Peyer's patch (tissue), 4 donors: ENCODE data around the gene CPNE2. TPM values are rescaled to one million over a fixed set of nuclear protein-coding genes. Genes with fewer than 3 reads are reported as not detected.
A peak's percentile ranks its signal among the peaks of the same experiment; 100 is the strongest.

Source experiments
- DNase-seq, 3 donors: peaks; one replicate each; pipeline ENCODE4 v3.0.0-alpha.2; 2017 to 2019
- H3K27ac ChIP-seq, 4 donors: fragments of 200-600 bp; sonication (generic); one replicate each; pipeline ENCODE4 v1.5.1; 2016 to 2019
- H3K27me3 ChIP-seq, 2 donors: fragments of 200-600 bp; sonication (generic); one replicate each; pipeline ENCODE4 v1.5.1; 2019
- H3K36me3 ChIP-seq, 3 donors: fragments of 200-600 bp; sonication (generic); one replicate each; pipeline ENCODE4 v1.5.1; 2016 to 2019
- H3K4me1 ChIP-seq, 4 donors: fragments of 200-600 bp; sonication (generic); one replicate each; pipeline ENCODE4 v1.5.1; 2016 to 2019
- H3K4me3 ChIP-seq, 4 donors: fragments of 200-600 bp; sonication (generic); 1 replicate in 3 of 4; 2 replicates in 1 of 4; pipeline ENCODE4 v1.5.1; 2016 to 2019; ENCODE audit warnings: mild to moderate bottlenecking in 1 of 4
- H3K9me3 ChIP-seq, 4 donors: fragments of 200-600 bp; sonication (generic); one replicate each; pipeline ENCODE4 v1.5.1; 2016 to 2019; ENCODE audit warnings: mild to moderate bottlenecking in 1 of 4
- POLR2A ChIP-seq, 2 donors: fragments of 450-650 bp; IDR thresholded peaks; one replicate each; pipeline ENCODE4 v1.5.1; 2017; ENCODE audit warnings: antibody characterized with exemption in 2 of 2, mild to moderate bottlenecking in 2 of 2, moderate library complexity in 2 of 2
- total RNA-seq, 4 donors: library from RNA; depleted of rRNA; stranded (reverse); fragments of >200 nt; gene quantifications; one replicate each; pipeline ENCODE4 v1.1.0, GENCODE V29; 2016
- TF ChIP-seq, protein P1 (sequence below), 6 experiments: fragments of 450-650 bp in 4 of 6; fragments of 200-600 bp in 2 of 6; sonication (generic) in 1 of 6; IDR thresholded peaks; one replicate each; pipeline ENCODE4 v1.5.1; 2017 to 2019; ENCODE audit warnings: antibody characterized with exemption in 6 of 6, mild to moderate bottlenecking in 3 of 6, moderate library complexity in 1 of 6

Gene CPNE2
- total RNA-seq, 4 donors from 2014 or later, result 26.4 to 73.9 (median 64.8) TPM

DNA sequence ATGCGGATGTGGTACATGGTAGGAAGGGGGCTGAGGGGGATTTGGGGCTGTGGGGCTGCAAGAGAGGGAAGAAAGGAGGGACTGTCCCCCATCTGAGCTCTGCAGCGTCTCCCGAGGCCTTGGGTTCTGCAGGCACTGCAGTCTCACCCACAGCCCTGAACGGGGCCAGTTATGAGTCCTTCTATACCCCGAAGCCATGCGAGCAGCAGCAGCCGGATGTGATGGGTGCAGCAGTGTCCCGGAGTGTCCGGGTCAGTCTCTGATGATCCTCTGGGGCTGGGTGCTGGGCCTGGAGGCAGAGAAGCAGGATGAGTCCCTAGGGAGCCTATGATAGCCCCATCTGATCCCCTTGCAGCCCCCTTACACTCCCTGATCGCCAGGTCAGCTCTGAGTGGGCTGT, 41.5 kb downstream of the CPNE2 start:
- no peak for TF ChIP-seq POLR2A (IDR thresholded peaks at IDR 0.05)
- TF ChIP-seq, protein P1, sequence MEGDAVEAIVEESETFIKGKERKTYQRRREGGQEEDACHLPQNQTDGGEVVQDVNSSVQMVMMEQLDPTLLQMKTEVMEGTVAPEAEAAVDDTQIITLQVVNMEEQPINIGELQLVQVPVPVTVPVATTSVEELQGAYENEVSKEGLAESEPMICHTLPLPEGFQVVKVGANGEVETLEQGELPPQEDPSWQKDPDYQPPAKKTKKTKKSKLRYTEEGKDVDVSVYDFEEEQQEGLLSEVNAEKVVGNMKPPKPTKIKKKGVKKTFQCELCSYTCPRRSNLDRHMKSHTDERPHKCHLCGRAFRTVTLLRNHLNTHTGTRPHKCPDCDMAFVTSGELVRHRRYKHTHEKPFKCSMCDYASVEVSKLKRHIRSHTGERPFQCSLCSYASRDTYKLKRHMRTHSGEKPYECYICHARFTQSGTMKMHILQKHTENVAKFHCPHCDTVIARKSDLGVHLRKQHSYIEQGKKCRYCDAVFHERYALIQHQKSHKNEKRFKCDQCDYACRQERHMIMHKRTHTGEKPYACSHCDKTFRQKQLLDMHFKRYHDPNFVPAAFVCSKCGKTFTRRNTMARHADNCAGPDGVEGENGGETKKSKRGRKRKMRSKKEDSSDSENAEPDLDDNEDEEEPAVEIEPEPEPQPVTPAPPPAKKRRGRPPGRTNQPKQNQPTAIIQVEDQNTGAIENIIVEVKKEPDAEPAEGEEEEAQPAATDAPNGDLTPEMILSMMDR (IDR thresholded peaks at IDR 0.05), result no peak
- H3K27ac ChIP-seq, result peak overlapping the region; percentile 60 to 72 (median 66)
- no peaks in the 10 kb centered on the region for H3K27me3 ChIP-seq
- no peak for DNase-seq
- peaks cover 0 to 22% (median 0%) of the 10 kb centered on the region in 3 donors for H3K36me3 ChIP-seq
- H3K4me3 ChIP-seq, result no peak overlapping the region
- peaks cover 3 to 37% (median 15%) of the 10 kb centered on the region in 4 donors for H3K4me1 ChIP-seq
- H3K9me3 ChIP-seq, result no peaks in the 10 kb centered on the region

DNA sequence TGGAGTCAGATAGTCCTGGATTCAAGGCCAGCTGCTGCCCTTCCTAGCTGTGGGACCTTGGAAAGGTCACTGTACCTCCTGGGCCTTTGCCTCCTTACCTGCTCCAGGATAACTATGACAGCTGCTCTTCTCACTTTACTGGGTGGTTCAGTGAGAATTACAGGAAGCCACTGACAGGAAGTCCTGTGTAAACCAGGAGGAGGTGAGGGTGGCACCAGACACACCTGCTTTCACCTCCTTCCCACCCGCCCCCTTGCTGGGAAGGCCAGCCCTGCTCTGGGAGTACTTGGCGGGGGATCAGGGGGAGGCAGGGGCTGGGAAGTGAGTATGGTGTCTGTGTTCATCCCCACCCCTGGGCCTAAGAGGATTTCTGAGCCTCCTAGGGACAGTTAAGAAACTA, 42.6 kb downstream of the CPNE2 start:
- peak; percentile 53 to 69 (median 60) for DNase-seq
- H3K27me3 ChIP-seq, result no peaks in the 10 kb centered on the region
- TF ChIP-seq, protein P1 (IDR thresholded peaks at IDR 0.05), result no peak
- TF ChIP-seq POLR2A (IDR thresholded peaks at IDR 0.05), result peak in 1 of 2 donors; percentile 16
- no peaks in the 10 kb centered on the region for H3K9me3 ChIP-seq
- peak overlapping the region; percentile 60 to 72 (median 66) for H3K27ac ChIP-seq
- no peak overlapping the region for H3K4me3 ChIP-seq
- peaks cover 0 to 12% (median 0%) of the 10 kb centered on the region in 3 donors for H3K36me3 ChIP-seq
- H3K4me1 ChIP-seq, result peaks cover 3 to 37% (median 15%) of the 10 kb centered on the region in 4 donors

DNA sequence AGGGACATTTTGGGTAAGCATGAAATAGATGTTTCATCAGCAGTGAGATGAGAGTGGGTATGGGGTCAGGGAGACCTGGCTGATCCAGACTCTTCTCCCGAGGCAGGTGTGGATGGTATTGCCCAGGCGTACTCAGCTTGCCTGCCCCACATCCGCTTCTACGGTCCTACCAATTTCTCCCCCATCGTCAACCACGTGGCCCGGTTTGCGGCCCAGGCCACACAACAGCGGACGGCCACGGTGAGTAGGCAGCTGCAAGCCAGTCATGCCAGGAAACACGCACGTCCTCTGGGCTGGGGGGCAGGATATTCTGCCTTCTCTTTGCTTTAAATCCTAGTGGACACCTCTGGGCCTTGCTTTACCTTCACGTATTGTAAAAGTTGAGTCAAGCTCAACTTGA, 44.7 kb downstream of the CPNE2 start:
- H3K9me3 ChIP-seq, result no peaks in the 10 kb centered on the region
- TF ChIP-seq, protein P1 (IDR thresholded peaks at IDR 0.05), result no peak
- no peak for TF ChIP-seq POLR2A (IDR thresholded peaks at IDR 0.05)
- H3K4me1 ChIP-seq, result peaks cover 0 to 42% (median 21%) of the 10 kb centered on the region in 4 donors
- H3K4me3 ChIP-seq, result no peak overlapping the region
- H3K27ac ChIP-seq, result no peak overlapping the region
- H3K27me3 ChIP-seq, result no peaks in the 10 kb centered on the region
- peak in 1 of 3 donors; percentile 34 for DNase-seq
- peaks cover 0 to 20% (median 0%) of the 10 kb centered on the region in 3 donors for H3K36me3 ChIP-seq

DNA sequence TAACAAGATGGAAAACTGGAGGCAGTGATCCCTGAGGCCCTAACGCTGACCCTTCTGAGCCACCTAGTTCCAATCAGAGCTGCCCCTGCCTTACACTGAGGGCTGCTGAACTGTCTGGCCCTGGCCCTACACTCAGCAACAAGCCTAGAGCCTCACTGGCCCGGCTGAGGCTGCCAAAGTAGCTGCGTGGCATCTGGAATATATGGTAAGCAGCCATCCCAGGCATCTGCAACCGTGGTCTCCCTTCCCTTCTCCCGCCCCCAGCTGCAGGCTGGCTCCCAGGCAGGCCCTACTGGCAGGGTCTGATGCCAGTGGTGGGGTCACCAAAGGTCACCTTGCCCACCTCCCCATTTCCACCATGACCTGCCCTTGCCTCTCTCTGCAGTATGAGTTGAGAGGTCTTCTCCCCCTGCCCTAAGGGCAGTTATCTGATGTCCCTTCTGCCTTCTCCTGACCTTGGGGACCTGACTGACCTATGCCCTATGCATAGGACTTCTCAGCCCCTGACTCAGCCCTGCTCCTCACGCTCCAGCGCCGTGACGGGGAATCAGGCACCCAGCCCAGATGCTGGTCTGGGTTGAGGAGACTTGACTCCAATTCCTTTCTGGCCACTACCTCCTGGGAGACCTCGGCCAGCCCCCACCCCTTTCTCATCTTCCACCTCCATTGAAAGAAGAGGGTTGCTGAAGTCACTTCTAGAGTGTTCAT, 45.3 kb downstream of the CPNE2 start:
- Histone ChIP-seq H3K36me3 (peaks cover 0 to 20% (median 0%) of the 10 kb centered on the region in 3 donors), H3K4me1 (peaks cover 0 to 40% (median 26%) of the 10 kb centered on the region in 4 donors), H3K27me3 (no peaks in the 10 kb centered on the region), H3K27ac (no peak overlapping the region), H3K9me3 (no peaks in the 10 kb centered on the region), H3K4me3 (no peak overlapping the region)
- peak in 1 of 3 donors; percentile 34 for DNase-seq
- TF ChIP-seq, protein P1 (IDR thresholded peaks at IDR 0.05), result no peak
- no peak for TF ChIP-seq POLR2A (IDR thresholded peaks at IDR 0.05)

DNA sequence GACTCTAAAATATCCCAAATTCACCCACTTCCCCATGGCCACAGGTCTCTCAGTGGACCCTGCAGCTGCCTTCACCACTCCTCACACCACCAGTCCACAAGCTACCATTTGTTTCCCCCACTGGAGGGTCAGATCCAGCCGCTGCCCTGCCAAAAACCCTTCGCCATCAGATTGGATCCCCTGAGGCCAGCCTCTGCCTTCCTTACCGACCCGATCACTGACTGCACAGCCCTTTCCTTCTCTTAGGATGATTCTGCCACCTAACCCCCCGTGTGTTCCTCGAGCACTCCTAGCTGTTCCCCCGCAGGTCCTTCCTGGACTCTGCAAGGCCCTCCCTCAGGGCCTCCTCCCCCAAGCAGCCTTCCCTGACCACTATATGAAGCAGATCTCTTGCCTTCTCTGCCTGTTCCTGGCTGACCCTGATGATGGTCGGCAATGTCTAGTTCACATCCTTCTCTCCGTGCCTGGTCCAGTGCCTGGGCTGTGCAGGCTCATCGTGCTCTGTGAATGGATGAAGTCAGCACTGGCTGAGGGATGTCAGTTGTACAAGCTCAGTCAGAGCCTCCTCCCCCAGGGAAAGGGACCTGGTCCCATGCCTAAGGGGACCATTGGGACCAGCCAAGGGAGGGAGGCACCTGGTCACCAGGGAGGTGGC, 46.0 kb downstream of the CPNE2 start:
- DNase-seq, result no peak
- TF ChIP-seq POLR2A (IDR thresholded peaks at IDR 0.05), result no peak
- TF ChIP-seq, protein P1 (IDR thresholded peaks at IDR 0.05), result no peak
- no peak overlapping the region for H3K4me3 ChIP-seq

More for the DNA sequence above, 46.0 kb downstream of the CPNE2 start:
- peaks cover 0 to 37% (median 26%) of the 10 kb centered on the region in 4 donors for H3K4me1 ChIP-seq
- no peaks in the 10 kb centered on the region for H3K9me3 ChIP-seq
- no peaks in the 10 kb centered on the region for H3K27me3 ChIP-seq
- peaks cover 0 to 20% (median 0%) of the 10 kb centered on the region in 3 donors for H3K36me3 ChIP-seq
- H3K27ac ChIP-seq, result no peak overlapping the region
